HG03175 (cell line): ENCODE measurements around the gene LOXL1.
"Not testable (repeated sequence)": the region's sequence is repeated elsewhere in the genome, so short reads cannot be mapped to it uniquely, and the experiment has no call there.

ENCODE experiments used
- ATAC-seq: cut with Tn5 transposase; IDR thresholded peaks from one replicate; pipeline ENCODE4 v1.9.1; 2021; ENCODE audit warnings: mild to moderate bottlenecking, moderate library complexity; ENCODE audit not compliant: unreplicated experiment

Gene LOXL1

DNA sequence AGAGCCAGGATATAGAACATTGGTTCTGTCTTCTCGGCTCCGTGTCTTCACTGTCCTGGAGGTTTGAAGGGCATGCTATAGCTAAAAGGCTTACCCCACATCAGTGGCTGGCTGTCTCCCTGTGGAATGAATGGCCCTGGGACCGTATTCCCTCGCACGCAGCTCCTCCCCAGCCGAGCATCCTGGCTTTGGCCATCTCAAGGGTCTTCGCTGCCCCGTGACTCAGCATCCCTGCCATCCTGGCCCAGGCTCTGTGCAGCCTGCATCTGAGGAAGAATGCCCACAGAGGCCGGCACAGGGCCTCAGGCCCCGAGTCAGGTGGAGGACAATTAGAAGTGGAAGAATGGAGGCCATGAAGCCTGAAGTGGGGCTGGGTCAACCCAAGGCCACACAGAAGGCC is 11.0 kb downstream of the LOXL1 start:
- no peak for ATAC-seq

DNA sequence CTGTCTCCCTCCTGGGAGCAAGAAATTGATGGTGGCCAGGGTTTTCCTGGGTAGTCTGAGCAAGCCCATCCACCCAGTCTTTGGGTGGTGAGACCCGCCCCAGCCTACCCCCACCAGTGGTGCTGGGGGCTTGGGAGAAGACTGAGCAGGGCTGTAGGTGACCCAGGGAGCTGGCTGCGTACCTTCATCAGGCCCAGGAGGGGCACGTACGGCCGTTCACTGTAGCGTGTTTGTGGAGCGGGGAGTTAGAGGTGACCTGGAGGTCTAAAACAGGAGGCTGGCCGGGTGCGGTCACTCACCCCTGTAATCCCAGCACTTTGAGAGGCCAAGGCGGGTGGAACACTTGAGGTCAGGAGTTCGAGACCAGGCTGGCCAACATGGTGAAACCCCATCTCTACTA is 11.5 kb downstream of the LOXL1 start:
- ATAC-seq, result no peak

GRCh38 chr15:73938516-73938915 is 12.3 kb downstream of the LOXL1 start:
- not testable (repeated sequence) for ATAC-seq

- no peak for ATAC-seq
Measured at GRCh38 chr15:73939138-73939537, 12.9 kb downstream of the LOXL1 start.

GRCh38 chr15:73940061-73940981 is 14.1 kb downstream of the LOXL1 start:
- ATAC-seq, result no peak

DNA sequence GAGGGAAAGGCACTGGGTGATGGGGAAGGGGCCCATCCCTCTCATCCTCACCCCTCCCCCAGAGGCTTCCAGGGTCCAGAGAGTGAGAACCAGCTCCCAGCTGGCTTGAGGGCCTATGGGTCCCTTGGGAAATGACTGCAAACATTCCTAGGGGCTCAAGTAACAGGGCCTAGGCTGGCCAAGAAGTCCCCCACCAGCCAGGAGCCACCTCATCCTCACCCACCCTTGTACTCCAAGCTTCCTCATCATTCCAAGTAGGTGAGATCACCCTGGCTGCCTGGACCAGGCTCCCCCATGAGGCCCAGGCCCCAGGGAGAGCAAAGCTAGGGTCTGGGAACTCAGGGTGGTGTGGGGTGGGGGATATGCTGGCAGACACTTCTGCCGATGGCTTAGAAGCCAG is 14.8 kb downstream of the LOXL1 start:
- no peak for ATAC-seq

- no peak for ATAC-seq
Measured at GRCh38 chr15:73941449-73941848, 15.2 kb downstream of the LOXL1 start.

GRCh38 chr15:73941871-73942635 is 15.8 kb downstream of the LOXL1 start:
- ATAC-seq, result no peak

DNA sequence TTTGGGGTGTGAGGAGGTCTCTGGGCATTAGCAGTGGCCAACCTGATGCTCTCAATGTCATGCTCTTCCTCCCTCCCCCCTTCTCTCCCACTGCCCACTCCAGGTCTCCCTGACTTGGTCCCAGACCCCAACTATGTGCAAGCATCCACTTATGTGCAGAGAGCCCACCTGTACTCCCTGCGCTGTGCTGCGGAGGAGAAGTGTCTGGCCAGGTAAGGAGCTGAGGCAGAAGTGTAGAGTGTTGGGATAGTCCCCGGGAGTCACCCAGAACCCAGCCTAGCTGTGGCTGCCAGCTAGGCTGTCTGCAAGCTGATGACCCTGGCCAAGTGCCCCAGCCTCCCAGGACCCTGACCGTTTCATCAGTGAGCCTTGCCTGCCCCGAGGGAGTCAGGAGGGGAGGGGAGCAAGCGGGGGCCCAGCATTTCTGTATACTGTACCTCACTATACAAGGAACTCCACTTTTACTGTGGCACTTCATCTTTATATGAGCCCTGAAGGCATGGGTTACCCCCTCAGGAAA is 16.5 kb downstream of the LOXL1 start:
- no peak for ATAC-seq

DNA sequence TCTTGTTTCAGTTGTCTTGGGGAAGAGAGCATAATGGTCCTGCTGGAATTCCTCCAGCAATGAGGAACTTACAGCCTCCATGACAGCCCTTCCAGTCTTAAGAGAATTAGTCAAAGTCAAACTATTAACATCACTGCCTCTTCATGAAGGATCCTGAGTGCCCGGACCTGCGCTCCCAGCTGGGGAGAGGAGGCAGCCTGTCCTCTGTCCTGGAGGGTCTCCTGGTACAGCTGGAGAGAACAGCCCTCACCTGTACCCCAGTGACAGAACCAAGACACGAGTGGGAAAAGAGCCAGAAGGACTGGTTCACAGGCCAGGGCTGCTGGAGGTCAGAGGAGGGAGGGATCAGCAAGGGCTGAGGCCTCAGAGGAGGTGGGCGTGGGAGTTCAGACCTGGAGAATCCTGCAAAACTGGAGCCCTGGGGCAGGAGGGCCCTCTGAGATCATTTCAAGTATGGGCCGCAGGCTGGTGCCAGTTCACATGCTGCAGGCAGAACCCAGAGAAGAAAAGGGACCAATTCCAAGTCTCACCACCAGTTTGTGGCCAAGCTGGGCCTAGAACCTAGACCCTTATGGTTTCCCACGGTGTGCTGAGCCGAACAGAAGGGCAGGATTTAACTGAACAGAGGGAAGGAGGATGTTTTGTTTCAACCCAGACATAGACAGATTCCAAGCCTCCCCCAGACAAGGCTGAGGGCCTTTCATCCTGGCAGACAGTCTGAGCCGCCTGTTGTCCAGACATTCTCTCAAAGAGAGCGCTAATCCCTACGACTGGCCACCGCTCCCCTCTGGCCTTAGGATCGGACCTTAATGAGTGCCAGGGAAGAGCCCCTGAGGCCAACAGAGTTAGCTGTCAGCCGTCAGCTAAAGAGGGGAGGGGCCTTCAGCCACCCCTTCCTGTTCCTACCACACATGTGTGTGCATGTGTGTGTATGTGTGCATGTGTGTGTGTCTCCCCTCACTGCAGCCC is 18.2 kb downstream of the LOXL1 start:
- ATAC-seq, result no peak

DNA sequence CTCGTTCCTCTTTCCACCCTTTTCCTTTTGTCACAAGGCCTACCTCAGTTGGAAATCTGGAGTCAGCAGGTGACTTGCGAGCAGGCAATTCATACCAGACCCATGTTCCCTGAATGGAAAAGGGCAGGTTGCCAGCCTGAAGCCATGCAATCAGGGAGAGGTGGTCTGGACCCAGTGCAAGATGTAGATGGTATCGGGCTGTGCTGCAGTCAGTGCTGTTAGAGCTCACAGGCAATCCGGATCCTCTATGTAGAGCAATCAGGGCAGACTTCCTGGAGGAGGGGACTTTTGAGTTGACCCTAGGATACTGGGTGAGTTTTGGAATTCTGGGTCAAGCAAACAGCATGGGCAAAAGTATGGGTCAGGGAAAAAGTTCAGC is 18.9 kb downstream of the LOXL1 start:
- ATAC-seq, result no peak

DNA sequence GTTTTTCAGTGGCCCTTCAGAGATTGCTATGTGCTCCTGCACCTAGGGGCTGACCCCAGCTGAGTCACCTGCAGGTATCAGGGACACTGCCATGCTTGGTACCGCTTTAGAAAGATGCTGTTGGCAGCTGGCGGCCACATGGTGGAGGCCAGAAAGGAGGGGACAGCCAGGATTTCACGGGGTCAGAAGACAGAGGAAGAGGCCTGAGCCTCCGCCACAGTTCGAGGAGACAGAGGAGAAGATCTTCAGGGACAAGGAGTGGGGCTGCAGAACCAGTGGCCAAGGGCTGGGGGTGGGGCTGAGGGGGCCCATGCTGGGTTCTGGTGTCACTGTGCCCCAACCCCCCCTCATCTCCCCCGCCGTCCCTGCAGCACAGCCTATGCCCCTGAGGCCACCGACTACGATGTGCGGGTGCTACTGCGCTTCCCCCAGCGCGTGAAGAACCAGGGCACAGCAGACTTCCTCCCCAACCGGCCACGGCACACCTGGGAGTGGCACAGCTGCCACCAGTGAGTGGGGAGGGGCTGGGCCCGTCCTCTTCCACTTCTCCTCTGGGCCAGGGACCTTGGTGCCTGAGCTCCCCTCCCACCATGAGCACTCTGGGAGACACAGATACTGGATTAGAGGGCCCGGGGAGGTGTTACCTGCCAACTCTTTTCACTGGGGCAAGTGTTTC is 19.9 kb downstream of the LOXL1 start:
- no peak for ATAC-seq

GRCh38 chr15:73946795-73947370 is 20.6 kb downstream of the LOXL1 start:
- ATAC-seq, result no peak

- no peak for ATAC-seq
Measured at GRCh38 chr15:73947651-73948050, 21.4 kb downstream of the LOXL1 start.

- ATAC-seq, result no peak
Measured at GRCh38 chr15:73948396-73948795, 22.1 kb downstream of the LOXL1 start.

DNA sequence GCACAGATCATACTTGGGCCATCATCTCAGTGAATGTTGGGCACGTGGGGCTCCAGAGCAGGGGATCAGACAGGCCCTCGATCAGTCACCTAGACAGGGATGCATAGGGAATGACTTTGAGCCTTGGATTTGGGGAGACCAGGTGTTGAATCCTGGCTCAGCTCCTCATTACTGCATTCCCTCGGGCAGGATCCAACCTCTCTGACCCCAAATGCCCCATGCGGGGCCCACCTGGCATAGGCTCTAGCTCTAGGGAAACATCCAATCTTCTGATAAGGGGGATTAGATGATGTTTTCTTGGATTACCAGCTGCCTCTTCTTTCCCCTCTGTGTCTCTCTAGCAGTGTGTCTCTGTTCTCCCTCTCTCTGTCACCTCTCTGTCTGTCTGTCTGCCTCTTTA is 22.7 kb downstream of the LOXL1 start:
- no peak for ATAC-seq

DNA sequence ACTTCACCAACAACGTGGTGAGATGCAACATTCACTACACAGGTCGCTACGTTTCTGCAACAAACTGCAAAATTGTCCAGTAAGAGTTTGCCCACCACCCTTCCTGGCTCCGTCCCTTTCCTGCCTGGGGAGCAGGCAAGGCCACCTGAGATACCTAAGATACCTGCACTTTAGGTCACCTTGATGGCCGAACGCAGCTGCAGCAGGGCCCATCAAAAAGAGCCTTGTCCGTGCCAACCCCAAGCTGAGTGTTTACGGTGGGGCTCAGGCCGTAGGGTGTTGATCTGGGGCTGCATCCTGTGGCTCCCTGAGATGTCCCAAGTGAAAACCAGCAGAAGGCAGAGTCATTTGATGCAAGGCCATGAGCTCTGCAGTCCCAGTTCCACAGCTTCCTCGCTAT is 23.2 kb downstream of the LOXL1 start:
- ATAC-seq, result no peak

GRCh38 chr15:73950479-73950830 is 24.2 kb downstream of the LOXL1 start:
- ATAC-seq, result no peak

DNA sequence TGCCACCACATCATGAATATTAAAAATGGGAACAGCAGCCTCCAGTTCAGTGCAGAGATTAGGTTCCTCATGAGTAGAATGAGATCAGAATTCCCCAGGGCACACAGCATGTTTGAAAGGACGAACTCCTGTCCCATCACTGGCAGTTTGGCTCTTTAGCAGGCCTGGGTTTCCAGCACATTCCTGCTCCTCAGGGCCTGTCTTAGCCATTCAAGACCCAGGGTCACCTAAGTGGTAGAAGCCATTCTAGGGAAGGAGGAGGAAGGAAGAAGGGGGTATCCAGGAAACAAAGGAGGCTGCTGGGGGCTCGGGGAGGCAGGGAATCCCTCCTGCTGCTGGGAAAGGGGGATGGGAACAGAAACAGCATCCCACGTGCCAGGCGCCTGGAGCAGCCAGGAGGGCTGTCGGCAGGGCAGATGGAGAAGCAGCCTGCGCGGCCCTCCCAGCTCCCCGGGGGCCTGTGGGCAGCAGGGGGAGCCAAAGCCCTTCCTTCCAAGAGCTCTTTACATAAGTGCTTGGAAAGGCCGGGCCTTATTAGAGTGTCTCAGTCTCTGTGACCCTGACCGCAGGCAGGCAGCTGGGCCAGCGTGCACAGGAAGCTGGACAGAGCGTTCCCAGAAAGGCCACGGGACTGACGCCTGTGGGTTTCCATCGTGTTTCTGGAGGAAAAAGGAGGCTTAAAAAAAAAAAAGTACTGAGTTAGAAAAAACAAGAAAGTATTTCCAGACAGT is 24.7 kb downstream of the LOXL1 start:
- ATAC-seq, result no peak
